ENCODE data around the gene NAA25. TPM values are rescaled to one million over a fixed set of nuclear protein-coding genes. Genes with fewer than 3 reads are reported as not detected.

Gene NAA25
- total and polyA plus RNA-seq, 4 donors = 6.2 to 38.5 (median 19.4) TPM

- 77 to 90% methylated on average over 9 of the region's 9 CpGs for WGBS, 2 donors
- peaks cover 0 to 17% (median 8%) of the 10 kb centered on the region in 5 donors for H3K4me1 ChIP-seq (ENCODE audit: control insufficient read depth in 5 of 5, insufficient read depth in 5 of 5, low read length in 5 of 5)
- ATAC-seq (ENCODE audit: insufficient read depth, low FRiP score) (no peak), DNase-seq (peak in 1 of 3 donors; percentile 12)
- no peak for TF ChIP-seq CTCF (IDR thresholded peaks at IDR 0.05; ENCODE audit: control extremely low read depth, extremely low read depth)
- no peak overlapping the region for H3K9ac ChIP-seq (ENCODE audit: insufficient read depth in 1 of 2, low read length in 2 of 2)
- H3K36me3 ChIP-seq (ENCODE audit: control insufficient read depth in 4 of 4, insufficient read depth in 4 of 4, low read length in 4 of 4) = peaks cover 0 to under 1% (median 0%) of the 10 kb centered on the region in 4 donors
- no peaks in the 10 kb centered on the region for H3K9me3 ChIP-seq (ENCODE audit: control insufficient read depth in 4 of 4, insufficient read depth in 3 of 4, low read length in 3 of 4)
- peak overlapping the region in 1 of 2 donors; percentile 69 for H3K27ac ChIP-seq (ENCODE audit: low read depth in 1 of 2, low read length in 1 of 2)
- no peak overlapping the region for H3K4me3 ChIP-seq
- H3K27me3 ChIP-seq (ENCODE audit: control insufficient read depth in 3 of 3, insufficient read depth in 3 of 3, low read length in 2 of 3) = no peaks in the 10 kb centered on the region
Observed at GRCh38 chr12:112007945-112008344, 100.6 kb downstream of the NAA25 start.

DNA sequence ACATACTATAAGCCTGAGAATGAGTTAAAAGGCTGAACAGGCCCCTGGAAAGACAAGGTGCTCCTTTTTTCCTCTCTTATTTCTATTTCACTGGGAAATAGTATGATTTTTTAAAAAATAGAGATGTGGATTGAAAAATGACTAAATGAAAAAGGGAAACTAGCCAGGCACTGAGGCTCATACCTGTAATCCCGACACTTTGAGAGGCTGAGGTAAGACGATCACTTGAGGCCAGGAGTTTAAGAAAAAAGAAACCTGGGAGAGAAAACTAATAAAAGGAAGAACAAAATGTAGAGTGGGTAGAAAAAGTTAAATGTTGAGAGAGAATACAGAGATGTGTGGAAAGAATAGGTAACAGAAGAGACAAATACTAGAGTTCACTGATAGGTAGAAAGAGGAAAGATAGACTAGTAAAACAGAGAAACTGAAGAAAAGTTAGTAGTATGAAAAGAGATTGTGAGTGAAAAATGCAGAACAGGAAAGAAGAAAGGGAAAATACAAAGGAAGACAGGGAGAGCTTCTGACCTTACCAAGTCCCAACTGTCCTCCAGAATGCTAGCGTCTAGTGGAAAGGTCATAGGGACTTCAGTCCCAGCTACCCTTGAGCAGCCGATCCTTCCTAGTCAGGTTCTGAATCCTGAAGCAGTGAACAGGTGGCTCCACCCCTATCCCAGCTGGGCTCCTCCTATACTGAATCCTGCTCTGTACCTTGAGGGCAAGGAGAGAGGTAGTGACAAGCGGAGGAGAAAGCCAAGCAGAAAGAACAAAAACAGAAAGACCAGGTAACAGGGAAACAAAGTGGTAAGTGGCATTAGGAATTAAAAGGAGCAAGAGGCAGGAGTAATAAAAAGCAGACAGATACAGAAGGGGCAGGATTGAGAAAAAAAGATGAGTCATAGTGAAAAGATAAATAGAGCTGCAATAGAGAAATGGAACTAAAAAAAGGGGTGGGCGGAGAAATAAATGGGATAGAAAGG, 102.9 kb downstream of the NAA25 start:
- Histone ChIP-seq H3K36me3 (ENCODE audit: control insufficient read depth in 4 of 4, insufficient read depth in 4 of 4, low read length in 4 of 4) (peaks cover 0 to 2% (median under 1%) of the 10 kb centered on the region in 4 donors), H3K4me3 (no peak overlapping the region), H3K27ac (ENCODE audit: low read depth in 1 of 2, low read length in 1 of 2) (peak overlapping the region in 1 of 2 donors; percentile 27), H3K4me1 (ENCODE audit: control insufficient read depth in 5 of 5, insufficient read depth in 5 of 5, low read length in 5 of 5) (no peaks in the 10 kb centered on the region), H3K9ac (ENCODE audit: insufficient read depth in 1 of 2, low read length in 2 of 2) (no peak overlapping the region), H3K27me3 (ENCODE audit: control insufficient read depth in 3 of 3, insufficient read depth in 3 of 3, low read length in 2 of 3) (no peaks in the 10 kb centered on the region), H3K9me3 (ENCODE audit: control insufficient read depth in 4 of 4, insufficient read depth in 3 of 4, low read length in 3 of 4) (no peaks in the 10 kb centered on the region)
- 72 to 89% methylated on average over 6 of the region's 6 CpGs for WGBS, 2 donors
- ATAC-seq (ENCODE audit: insufficient read depth, low FRiP score) (peak; percentile 67), DNase-seq (peak in 1 of 3 donors; percentile 24)
- TF ChIP-seq CTCF (IDR thresholded peaks at IDR 0.05; ENCODE audit: control extremely low read depth, extremely low read depth) = no peak

DNA sequence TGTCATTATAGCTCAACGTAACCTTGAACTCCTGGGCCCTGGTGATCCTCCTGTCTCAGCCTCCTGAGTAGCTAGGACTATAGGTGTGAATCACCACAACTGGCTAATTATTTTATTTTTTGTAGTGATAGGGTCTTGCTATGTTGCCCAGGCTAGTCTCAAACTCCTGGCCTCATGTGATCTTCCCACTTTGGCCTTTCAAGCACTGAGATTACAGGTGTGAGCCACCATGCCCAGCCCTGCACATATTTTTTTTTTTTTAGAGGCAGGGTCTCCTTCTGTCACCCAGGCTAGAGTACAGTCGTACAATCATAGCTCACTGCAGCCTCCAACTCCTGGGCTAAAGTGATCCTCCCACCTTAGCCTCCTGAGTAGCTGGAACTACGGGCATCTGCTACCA, 104.5 kb downstream of the NAA25 start:
- Histone ChIP-seq H3K27ac (ENCODE audit: low read depth in 1 of 2, low read length in 1 of 2) (no peak overlapping the region), H3K4me1 (ENCODE audit: control insufficient read depth in 5 of 5, insufficient read depth in 5 of 5, low read length in 5 of 5) (no peaks in the 10 kb centered on the region), H3K9me3 (ENCODE audit: control insufficient read depth in 4 of 4, insufficient read depth in 3 of 4, low read length in 3 of 4) (no peaks in the 10 kb centered on the region), H3K9ac (ENCODE audit: insufficient read depth in 1 of 2, low read length in 2 of 2) (no peak overlapping the region), H3K4me3 (no peak overlapping the region), H3K27me3 (ENCODE audit: control insufficient read depth in 3 of 3, insufficient read depth in 3 of 3, low read length in 2 of 3) (no peaks in the 10 kb centered on the region), H3K36me3 (ENCODE audit: control insufficient read depth in 4 of 4, insufficient read depth in 4 of 4, low read length in 4 of 4) (peaks cover 0 to 2% (median under 1%) of the 10 kb centered on the region in 4 donors)
- DNase-seq (no peak), ATAC-seq (ENCODE audit: insufficient read depth, low FRiP score) (no peak)
- WGBS, 2 donors = 97 to 98% methylated on average over 3 of the region's 3 CpGs
- no peak for TF ChIP-seq CTCF (IDR thresholded peaks at IDR 0.05; ENCODE audit: control extremely low read depth, extremely low read depth)
